Activated naive CD8-positive, alpha-beta T cell (primary cell): ENCODE results near the gene MIEN1.
A peak's percentile ranks its signal among the peaks of the same experiment; 100 is the strongest.
"Not testable (repeated sequence)": the region's sequence is repeated elsewhere in the genome, so short reads cannot be mapped to it uniquely, and the experiment has no call there.

Experiments
- H3K27ac Mint-ChIP-seq: one replicate; pipeline ENCODE4 v1.8.0; 2021; ENCODE audit warnings: mixed read lengths
- H3K27me3 Mint-ChIP-seq: one replicate; pipeline ENCODE4 v1.8.0; 2021; ENCODE audit warnings: mixed read lengths
- H3K36me3 Mint-ChIP-seq: one replicate; pipeline ENCODE4 v1.8.0; 2021; ENCODE audit warnings: mixed read lengths
- H3K4me1 Mint-ChIP-seq: one replicate; pipeline ENCODE4 v1.8.0; 2021; ENCODE audit warnings: low read depth, mixed read lengths
- H3K4me3 Mint-ChIP-seq: one replicate; pipeline ENCODE4 v1.8.0; 2021; ENCODE audit warnings: mild to moderate bottlenecking, mixed read lengths
- H3K9me3 Mint-ChIP-seq: one replicate; pipeline ENCODE4 v1.8.0; 2021; ENCODE audit warnings: low read depth, mixed read lengths

Gene MIEN1

GRCh38 chr17:39750131-39751015, 20.0 kb upstream of the MIEN1 start:
- peaks cover 13% of the 10 kb centered on the region for H3K4me1 Mint-ChIP-seq
- H3K27me3 Mint-ChIP-seq: no peaks in the 10 kb centered on the region

DNA sequence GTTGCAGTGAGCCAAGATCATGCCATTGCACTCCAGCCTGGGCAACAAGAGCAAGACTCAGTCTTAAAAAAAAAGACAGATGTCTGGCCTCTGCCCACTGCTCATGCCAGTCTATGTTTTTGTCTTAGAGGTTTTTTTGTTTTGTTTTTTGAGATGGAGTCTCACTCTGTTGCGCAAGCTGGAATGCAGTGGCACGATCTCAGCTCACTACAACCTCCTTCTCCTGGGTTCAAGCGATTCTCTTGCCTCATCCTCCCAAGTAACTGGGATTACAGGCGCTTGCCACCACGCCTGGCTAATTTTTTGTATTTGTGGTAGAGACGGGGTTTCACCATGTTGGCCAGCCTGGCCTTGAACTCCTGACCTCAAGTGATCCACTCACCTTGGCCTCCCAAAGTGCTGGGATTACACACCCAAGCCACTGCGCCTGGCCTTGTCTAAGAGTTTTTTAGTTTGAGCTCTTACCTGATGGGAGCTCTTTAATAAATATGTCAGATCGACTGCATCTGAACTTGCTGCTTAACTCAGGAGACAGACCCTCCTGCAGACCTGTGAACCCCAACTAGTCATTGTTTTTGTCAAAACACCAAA, 18.2 kb upstream of the MIEN1 start:
- not testable (repeated sequence) for H3K27ac Mint-ChIP-seq, H3K4me1 Mint-ChIP-seq, H3K27me3 Mint-ChIP-seq, H3K9me3 Mint-ChIP-seq, H3K36me3 Mint-ChIP-seq, H3K4me3 Mint-ChIP-seq

More at GRCh38 chr17:39750131-39751015, 20.0 kb upstream of the MIEN1 start:
- Mint-ChIP-seq H3K36me3 (no peaks in the 10 kb centered on the region), H3K9me3 (no peaks in the 10 kb centered on the region), H3K4me3 (no peak overlapping the region), H3K27ac (no peak overlapping the region)

GRCh38 chr17:39747745-39748144, 17.4 kb upstream of the MIEN1 start:
- no peak overlapping the region for H3K4me3 Mint-ChIP-seq
- no peaks in the 10 kb centered on the region for H3K9me3 Mint-ChIP-seq
- no peaks in the 10 kb centered on the region for H3K27me3 Mint-ChIP-seq
- peaks cover 2% of the 10 kb centered on the region for H3K4me1 Mint-ChIP-seq
- no peak overlapping the region for H3K27ac Mint-ChIP-seq
- no peaks in the 10 kb centered on the region for H3K36me3 Mint-ChIP-seq

GRCh38 chr17:39746145-39746461, 15.8 kb upstream of the MIEN1 start:
- H3K4me1 Mint-ChIP-seq: no peaks in the 10 kb centered on the region
- H3K9me3 Mint-ChIP-seq: no peaks in the 10 kb centered on the region
- H3K36me3 Mint-ChIP-seq: no peaks in the 10 kb centered on the region
- H3K27me3 Mint-ChIP-seq: no peaks in the 10 kb centered on the region
- H3K4me3 Mint-ChIP-seq: no peak overlapping the region
- H3K27ac Mint-ChIP-seq: no peak overlapping the region

DNA sequence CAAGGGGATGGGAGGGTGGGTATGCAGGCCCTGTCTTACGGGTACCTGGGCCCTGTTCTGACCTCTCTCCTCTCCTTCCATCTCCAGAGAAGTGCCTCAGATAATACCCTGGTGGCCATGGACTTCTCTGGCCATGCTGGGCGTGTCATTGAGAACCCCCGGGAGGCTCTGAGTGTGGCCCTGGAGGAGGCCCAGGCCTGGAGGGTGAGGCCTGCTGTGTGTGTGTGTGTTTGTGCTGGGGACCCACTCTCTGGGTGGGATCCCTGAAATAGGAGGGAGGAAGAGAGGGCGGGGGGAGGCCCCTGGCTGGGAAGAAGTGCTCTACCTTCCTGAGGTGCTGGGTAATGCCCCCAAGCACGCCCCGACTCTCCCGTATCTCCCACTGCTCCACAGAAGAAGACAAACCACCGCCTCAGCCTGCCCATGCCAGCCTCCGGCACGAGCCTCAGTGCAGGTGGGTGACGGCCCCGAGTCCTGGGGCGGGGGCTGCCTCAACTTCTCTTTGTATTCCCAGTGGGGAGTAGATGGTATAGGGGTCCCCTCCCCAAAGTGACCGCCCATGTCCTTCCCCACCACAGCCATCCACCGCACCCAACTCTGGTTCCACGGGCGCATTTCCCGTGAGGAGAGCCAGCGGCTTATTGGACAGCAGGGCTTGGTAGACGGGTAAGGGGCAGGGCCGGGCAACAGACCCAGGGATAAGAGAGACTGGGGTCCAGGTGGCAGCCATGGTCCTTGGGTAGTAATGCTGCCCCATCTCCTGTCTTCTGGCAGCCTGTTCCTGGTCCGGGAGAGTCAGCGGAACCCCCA, 15.2 kb upstream of the MIEN1 start:
- H3K27ac Mint-ChIP-seq: no peak overlapping the region
- H3K4me3 Mint-ChIP-seq: no peak overlapping the region
- no peaks in the 10 kb centered on the region for H3K9me3 Mint-ChIP-seq
- no peaks in the 10 kb centered on the region for H3K4me1 Mint-ChIP-seq
- H3K27me3 Mint-ChIP-seq: no peaks in the 10 kb centered on the region
- no peaks in the 10 kb centered on the region for H3K36me3 Mint-ChIP-seq

DNA sequence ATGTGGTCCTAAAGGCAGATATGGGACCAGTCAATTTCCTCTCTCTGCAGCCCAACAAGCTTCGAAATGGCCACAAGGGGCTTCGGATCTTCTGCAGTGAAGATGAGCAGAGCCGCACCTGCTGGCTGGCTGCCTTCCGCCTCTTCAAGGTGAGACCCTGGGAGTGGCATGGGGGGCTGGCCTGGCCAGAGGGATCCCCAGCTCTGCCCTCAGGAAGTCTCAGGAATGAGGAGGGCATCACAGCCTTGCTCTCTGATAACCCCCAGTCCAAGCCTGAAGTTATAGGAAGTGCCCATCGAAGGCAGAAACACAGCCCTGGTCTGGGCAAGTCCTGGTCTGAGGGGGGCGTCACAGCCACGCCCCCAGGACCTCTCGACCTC, 14.5 kb upstream of the MIEN1 start:
- Mint-ChIP-seq H3K27me3 (no peaks in the 10 kb centered on the region), H3K4me3 (no peak overlapping the region), H3K9me3 (no peaks in the 10 kb centered on the region), H3K4me1 (peaks cover 5% of the 10 kb centered on the region), H3K27ac (no peak overlapping the region), H3K36me3 (no peaks in the 10 kb centered on the region)

DNA sequence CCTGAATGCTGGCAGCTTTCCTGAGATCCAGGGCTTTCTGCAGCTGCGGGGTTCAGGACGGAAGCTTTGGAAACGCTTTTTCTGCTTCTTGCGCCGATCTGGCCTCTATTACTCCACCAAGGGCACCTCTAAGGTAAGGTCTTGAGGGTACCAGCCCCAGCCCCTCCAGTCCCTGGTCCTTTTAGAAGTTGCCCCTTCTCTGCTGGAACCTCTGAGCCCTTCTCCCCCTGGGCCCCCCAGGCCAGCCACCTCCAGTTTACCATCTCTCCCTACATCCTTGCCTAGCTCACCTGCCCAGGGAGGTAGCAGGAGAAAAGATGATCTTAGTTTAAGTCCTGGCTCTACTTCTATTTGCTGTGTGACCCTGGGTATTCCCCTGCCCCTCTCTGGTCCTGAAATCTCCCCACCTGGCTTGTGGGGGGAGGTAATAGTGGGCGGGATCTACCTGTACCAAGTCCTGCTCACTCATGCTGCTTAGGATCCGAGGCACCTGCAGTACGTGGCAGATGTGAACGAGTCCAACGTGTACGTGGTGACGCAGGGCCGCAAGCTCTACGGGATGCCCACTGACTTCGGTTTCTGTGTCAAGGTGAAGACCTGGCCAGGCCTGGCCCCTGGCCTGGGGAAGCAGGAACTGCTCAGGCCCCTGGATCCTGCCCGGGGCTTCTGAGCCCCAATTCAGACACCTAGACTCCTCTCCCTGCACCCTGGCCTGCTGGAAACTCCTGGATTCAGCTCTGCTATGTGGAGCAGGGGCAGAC, 13.9 kb upstream of the MIEN1 start:
- H3K36me3 Mint-ChIP-seq: no peaks in the 10 kb centered on the region
- no peak overlapping the region for H3K4me3 Mint-ChIP-seq
- no peaks in the 10 kb centered on the region for H3K27me3 Mint-ChIP-seq
- no peak overlapping the region for H3K27ac Mint-ChIP-seq
- peaks cover 7% of the 10 kb centered on the region for H3K4me1 Mint-ChIP-seq
- no peaks in the 10 kb centered on the region for H3K9me3 Mint-ChIP-seq

DNA sequence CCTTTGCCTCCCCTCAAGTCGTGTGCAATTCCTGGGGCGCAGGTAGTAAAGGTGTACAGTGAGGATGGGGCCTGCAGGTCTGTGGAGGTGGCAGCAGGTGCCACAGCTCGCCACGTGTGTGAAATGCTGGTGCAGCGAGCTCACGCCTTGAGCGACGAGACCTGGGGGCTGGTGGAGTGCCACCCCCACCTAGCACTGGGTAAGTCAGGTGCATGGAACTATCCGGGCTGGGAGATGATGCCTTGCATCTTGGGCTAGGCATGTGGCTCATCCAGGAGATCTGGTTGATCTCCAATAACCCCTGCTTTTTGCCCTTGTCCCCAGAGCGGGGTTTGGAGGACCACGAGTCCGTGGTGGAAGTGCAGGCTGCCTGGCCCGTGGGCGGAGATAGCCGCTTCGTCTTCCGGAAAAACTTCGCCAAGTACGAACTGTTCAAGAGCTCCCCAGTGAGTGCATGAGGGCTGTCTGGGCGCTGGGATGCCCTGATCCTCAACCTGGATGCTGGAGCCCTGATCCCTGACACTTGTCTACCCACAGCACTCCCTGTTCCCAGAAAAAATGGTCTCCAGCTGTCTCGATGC, 12.6 kb upstream of the MIEN1 start:
- H3K27me3 Mint-ChIP-seq: peaks cover 3% of the 10 kb centered on the region
- no peak overlapping the region for H3K27ac Mint-ChIP-seq
- H3K4me1 Mint-ChIP-seq: peaks cover 13% of the 10 kb centered on the region
- H3K4me3 Mint-ChIP-seq: no peak overlapping the region
- H3K9me3 Mint-ChIP-seq: no peaks in the 10 kb centered on the region
- H3K36me3 Mint-ChIP-seq: no peaks in the 10 kb centered on the region

- H3K27me3 Mint-ChIP-seq: peaks cover 3% of the 10 kb centered on the region
- H3K9me3 Mint-ChIP-seq: no peaks in the 10 kb centered on the region
- H3K27ac Mint-ChIP-seq: no peak overlapping the region
- H3K4me1 Mint-ChIP-seq: peaks cover 13% of the 10 kb centered on the region
- H3K4me3 Mint-ChIP-seq: no peak overlapping the region
- no peaks in the 10 kb centered on the region for H3K36me3 Mint-ChIP-seq
These were observed 12.0 kb upstream of the MIEN1 start for GRCh38 chr17:39742126-39742855.

DNA sequence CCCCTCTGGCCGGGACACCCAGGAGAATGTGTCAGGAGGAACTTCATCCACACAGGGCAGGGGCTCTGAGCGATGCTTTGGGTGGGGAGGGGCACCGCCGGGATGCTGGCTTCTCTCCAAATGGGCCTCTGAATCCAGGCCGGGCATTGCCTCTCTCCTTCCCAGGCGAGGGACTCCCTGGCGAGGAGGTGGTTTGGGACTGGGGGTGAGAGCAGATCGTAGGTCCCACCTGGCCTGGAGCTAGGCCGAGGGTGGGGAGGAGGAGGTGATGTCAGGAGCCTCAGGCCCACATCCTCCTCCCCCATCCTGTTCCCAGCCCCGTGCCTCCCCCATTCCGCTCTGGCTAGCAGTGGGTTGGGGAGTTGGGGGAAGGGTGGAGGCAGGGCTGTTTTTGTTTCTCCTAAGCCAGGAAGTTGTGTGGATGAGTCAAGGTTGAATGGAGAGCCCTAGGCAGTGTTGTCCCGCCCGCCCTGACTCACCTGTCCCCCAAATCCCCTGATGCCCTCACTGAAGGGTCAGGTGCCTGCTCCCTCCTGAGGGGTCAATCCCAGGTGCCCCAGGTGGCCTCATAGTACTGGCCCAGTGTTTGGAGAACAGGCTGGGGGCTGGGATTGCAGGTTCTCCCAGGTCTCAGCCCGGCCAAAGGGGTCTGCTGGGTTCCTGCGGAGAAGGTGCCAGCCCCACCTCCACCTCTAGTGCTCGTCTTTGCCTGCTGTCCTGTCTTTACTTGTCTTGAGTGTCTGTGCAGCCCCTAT, 10.2 kb upstream of the MIEN1 start:
- Mint-ChIP-seq H3K4me1 (peaks cover 13% of the 10 kb centered on the region), H3K9me3 (no peaks in the 10 kb centered on the region), H3K27me3 (peaks cover 3% of the 10 kb centered on the region), H3K27ac (no peak overlapping the region), H3K36me3 (no peaks in the 10 kb centered on the region), H3K4me3 (no peak overlapping the region)

DNA sequence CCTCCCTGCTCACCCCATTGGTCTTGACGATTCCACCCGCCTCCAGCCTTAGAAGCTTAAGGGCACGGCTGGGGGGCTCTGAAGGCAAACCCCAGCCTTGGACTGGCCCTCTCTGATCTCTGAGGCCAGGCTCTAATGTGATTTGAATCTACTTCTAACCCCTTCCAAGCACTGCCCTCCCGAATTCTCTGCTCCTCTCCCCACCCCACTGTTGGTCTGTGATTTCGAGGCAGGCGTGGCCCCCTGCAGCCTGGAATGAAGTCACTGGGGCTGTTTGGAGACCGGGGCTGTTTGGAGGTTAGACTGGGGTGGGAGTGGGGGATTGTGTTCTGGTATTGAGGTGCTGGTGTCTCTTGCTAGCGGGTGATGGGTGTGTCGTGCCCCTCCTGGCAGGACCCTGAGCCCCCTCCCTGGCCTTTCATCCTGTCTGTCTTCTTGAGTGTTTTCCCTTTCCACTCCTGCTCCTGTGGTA, 9.6 kb upstream of the MIEN1 start:
- Mint-ChIP-seq H3K27me3 (peaks cover 3% of the 10 kb centered on the region), H3K4me1 (peaks cover 13% of the 10 kb centered on the region), H3K27ac (no peak overlapping the region), H3K9me3 (no peaks in the 10 kb centered on the region), H3K4me3 (peak overlapping the region; percentile 42), H3K36me3 (no peaks in the 10 kb centered on the region)

DNA sequence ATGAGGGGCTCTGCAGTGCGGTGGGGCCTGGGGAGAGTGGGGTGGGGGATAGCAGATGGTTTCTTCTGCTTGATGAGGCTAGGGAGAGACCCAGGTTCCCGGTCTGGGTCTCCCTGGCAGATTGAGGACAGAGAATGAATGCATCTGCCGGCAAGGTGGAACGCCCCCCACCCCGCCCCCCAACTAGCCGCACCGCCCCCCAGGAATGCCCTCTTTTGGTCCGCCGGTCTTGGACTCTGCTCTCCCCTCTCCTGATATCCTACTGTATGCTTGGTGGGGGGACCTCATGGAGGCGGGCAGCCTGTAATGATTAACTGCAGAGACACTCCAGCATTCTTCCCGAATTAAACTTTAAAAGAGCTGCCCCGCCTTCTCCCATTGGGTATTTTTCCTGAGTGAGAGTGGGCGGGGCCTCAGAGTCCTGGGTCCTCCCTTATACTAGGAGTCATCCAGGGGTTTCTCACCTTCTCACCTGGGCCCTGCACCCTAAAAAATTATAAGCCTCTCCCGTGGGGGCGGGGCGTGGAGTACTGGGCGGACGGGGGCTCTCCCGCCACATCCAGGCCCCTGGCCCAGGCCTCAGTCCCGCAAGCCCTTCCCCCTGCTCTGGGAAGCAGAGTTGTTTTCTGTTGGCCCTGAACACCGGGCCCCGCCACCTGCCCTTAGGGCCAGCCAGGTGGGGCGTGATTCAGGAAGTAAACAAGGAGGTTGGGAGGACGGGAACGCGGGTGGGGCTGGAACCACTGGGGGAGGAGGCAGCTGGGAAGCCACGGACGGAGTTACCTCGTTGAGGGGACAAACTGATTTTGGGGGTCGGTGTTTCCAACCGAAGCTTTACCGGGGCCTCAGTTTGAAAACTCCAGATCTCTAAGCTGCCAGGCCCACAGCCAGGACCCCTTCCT, 8.9 kb upstream of the MIEN1 start:
- H3K4me3 Mint-ChIP-seq: no peak overlapping the region
- no peaks in the 10 kb centered on the region for H3K36me3 Mint-ChIP-seq
- peaks cover 3% of the 10 kb centered on the region for H3K27me3 Mint-ChIP-seq
- no peaks in the 10 kb centered on the region for H3K9me3 Mint-ChIP-seq
- H3K4me1 Mint-ChIP-seq: peaks cover 13% of the 10 kb centered on the region
- H3K27ac Mint-ChIP-seq: no peak overlapping the region

GRCh38 chr17:39738568-39738901, 8.2 kb upstream of the MIEN1 start:
- H3K27ac Mint-ChIP-seq: no peak overlapping the region
- peak overlapping the region; percentile 79 for H3K4me3 Mint-ChIP-seq
- no peaks in the 10 kb centered on the region for H3K36me3 Mint-ChIP-seq
- peaks cover 13% of the 10 kb centered on the region for H3K4me1 Mint-ChIP-seq
- no peaks in the 10 kb centered on the region for H3K9me3 Mint-ChIP-seq
- peaks cover 3% of the 10 kb centered on the region for H3K27me3 Mint-ChIP-seq
